Tibial nerve (tissue), 4 donors: ENCODE results near the gene CA9. TPM values are rescaled to one million over a fixed set of nuclear protein-coding genes. Genes with fewer than 3 reads are reported as not detected.
A peak's percentile ranks its signal among the peaks of the same experiment; 100 is the strongest.

Experiments used
- DNase-seq, 2 donors: peaks; one replicate each; pipeline ENCODE4 v3.0.0-alpha.2; 2019; ENCODE audit warnings: low spot score in 2 of 2
- H3K27ac ChIP-seq, 4 donors: fragments of 200-600 bp; sonication (generic) in 3 of 4; one replicate each; pipeline ENCODE4 v1.5.1; 2017 to 2019; ENCODE audit warnings: mild to moderate bottlenecking in 1 of 4
- H3K27me3 ChIP-seq, 2 donors: fragments of 200-600 bp; sonication (generic) in 1 of 2; one replicate each; pipeline versions ENCODE4 v1.5.1 to v1.6.0; 2017 to 2019
- H3K36me3 ChIP-seq, 3 donors: fragments of 200-600 bp; sonication (generic); one replicate each; pipeline ENCODE4 v1.5.1; 2018 to 2019
- H3K4me1 ChIP-seq, 4 donors: fragments of 200-600 bp; sonication (generic) in 3 of 4; one replicate each; pipeline ENCODE4 v1.5.1; 2017 to 2019
- H3K4me3 ChIP-seq, 4 donors: fragments of 200-600 bp; sonication (generic) in 3 of 4; one replicate each; pipeline ENCODE4 v1.5.1; 2017 to 2019; ENCODE audit warnings: mild to moderate bottlenecking in 1 of 4, moderate library complexity in 1 of 4
- H3K9me3 ChIP-seq, 4 donors: fragments of 200-600 bp; sonication (generic) in 3 of 4; one replicate each; pipeline ENCODE4 v1.5.1; 2017 to 2019
- EP300 ChIP-seq, 2 donors: sonication (generic); formaldehyde crosslinking; IDR thresholded peaks; one replicate each; pipeline ENCODE4 v1.6.1; 2017; ENCODE audit warnings: antibody characterized with exemption in 2 of 2, mild to moderate bottlenecking in 1 of 2
- POLR2A ChIP-seq, 2 donors: fragments of 450-650 bp; IDR thresholded peaks; one replicate each; pipeline ENCODE4 v1.6.1; 2017; ENCODE audit warnings: antibody characterized with exemption in 2 of 2, mild to moderate bottlenecking in 2 of 2, moderate library complexity in 2 of 2
- WGBS, 2 donors: methylation state at CpG; one replicate each; pipeline ENCODE4 v1.1.5; 2018; 5-methylcytosine and 5-hydroxymethylcytosine counted together
- total RNA-seq, 4 donors: library from RNA; depleted of rRNA; stranded (reverse); fragments of >200 nt; gene quantifications; one replicate each; pipeline ENCODE4 v1.1.0, GENCODE V29; 2016
- TF ChIP-seq, protein P1 (sequence below), 5 experiments: fragments of 200-600 bp in 3 of 5; fragments of 450-650 bp in 2 of 5; sonication (generic) in 3 of 5; IDR thresholded peaks; one replicate each; pipeline ENCODE4 v1.5.1; 2016 to 2019; ENCODE audit warnings: antibody characterized with exemption in 5 of 5, mild to moderate bottlenecking in 3 of 5, moderate library complexity in 2 of 5

CA9 gene
- total RNA-seq, 4 donors from 2014 or later = 0.84 TPM; not detected in 3

DNA sequence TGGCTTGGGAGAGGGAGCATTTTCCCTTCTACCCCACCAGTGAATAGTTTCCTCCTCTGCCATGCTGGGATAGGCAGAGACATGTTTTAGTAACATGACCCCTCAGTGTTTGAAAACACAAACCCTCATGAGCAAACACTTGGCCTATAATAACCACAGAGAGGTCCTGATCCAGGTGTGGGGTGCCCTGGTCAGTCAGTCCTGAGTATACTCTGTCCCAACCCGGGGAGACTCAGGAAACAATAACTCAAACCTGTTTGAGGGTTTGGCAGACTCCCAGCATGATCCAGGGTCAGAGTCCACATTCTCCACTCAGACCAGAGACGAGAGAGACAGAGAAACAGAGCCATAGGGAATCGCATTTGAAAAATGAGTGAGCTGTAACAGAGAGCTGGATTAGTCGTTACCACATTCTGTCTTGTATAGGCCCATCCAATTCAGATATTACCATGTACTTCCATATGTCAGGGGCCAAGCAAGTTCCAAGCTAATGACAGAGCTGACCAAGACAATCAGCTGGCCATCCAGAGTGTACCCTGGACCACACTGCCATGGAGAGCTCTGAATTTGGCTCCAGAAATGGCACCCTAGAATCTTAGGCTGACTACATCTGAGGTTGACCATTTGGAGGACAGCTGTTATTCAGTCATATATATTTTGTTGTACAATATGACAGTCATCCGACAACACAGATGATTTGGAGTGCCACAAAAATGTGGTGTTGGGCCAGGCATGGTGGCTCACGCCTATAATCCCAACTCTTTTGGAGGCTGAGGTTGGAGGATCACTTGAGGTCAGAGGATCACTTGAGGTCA is 4.2 kb upstream of the CA9 start:
- H3K4me3 ChIP-seq = no peak overlapping the region
- no peak overlapping the region for H3K27ac ChIP-seq
- TF ChIP-seq POLR2A (IDR thresholded peaks at IDR 0.05) (no peak), EP300 (IDR thresholded peaks at IDR 0.05) (no peak)
- TF ChIP-seq, protein P1, sequence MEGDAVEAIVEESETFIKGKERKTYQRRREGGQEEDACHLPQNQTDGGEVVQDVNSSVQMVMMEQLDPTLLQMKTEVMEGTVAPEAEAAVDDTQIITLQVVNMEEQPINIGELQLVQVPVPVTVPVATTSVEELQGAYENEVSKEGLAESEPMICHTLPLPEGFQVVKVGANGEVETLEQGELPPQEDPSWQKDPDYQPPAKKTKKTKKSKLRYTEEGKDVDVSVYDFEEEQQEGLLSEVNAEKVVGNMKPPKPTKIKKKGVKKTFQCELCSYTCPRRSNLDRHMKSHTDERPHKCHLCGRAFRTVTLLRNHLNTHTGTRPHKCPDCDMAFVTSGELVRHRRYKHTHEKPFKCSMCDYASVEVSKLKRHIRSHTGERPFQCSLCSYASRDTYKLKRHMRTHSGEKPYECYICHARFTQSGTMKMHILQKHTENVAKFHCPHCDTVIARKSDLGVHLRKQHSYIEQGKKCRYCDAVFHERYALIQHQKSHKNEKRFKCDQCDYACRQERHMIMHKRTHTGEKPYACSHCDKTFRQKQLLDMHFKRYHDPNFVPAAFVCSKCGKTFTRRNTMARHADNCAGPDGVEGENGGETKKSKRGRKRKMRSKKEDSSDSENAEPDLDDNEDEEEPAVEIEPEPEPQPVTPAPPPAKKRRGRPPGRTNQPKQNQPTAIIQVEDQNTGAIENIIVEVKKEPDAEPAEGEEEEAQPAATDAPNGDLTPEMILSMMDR (IDR thresholded peaks at IDR 0.05) = no peak
- H3K27me3 ChIP-seq = no peaks in the 10 kb centered on the region
- WGBS, 2 donors = 46 to 51% methylated on average over 6 of the region's 6 CpGs
- H3K36me3 ChIP-seq = no peaks in the 10 kb centered on the region
- no peak for DNase-seq
- H3K4me1 ChIP-seq = peaks cover 0 to 12% (median 0%) of the 10 kb centered on the region in 4 donors
- no peaks in the 10 kb centered on the region for H3K9me3 ChIP-seq

DNA sequence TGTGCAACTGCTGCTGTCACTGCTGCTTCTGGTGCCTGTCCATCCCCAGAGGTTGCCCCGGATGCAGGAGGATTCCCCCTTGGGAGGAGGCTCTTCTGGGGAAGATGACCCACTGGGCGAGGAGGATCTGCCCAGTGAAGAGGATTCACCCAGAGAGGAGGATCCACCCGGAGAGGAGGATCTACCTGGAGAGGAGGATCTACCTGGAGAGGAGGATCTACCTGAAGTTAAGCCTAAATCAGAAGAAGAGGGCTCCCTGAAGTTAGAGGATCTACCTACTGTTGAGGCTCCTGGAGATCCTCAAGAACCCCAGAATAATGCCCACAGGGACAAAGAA is 265 bp downstream of the CA9 start:
- Histone ChIP-seq H3K27me3 (no peaks in the 10 kb centered on the region), H3K9me3 (no peaks in the 10 kb centered on the region), H3K36me3 (no peaks in the 10 kb centered on the region), H3K4me3 (no peak overlapping the region), H3K4me1 (peaks cover 0 to 16% (median 10%) of the 10 kb centered on the region in 4 donors), H3K27ac (no peak overlapping the region)
- no peak for DNase-seq
- WGBS, 2 donors = 65 to 96% methylated on average over 3 of the region's 3 CpGs
- TF ChIP-seq, protein P1 (IDR thresholded peaks at IDR 0.05) = no peak
- TF ChIP-seq EP300 (IDR thresholded peaks at IDR 0.05) = no peak
- no peak for TF ChIP-seq POLR2A (IDR thresholded peaks at IDR 0.05)

DNA sequence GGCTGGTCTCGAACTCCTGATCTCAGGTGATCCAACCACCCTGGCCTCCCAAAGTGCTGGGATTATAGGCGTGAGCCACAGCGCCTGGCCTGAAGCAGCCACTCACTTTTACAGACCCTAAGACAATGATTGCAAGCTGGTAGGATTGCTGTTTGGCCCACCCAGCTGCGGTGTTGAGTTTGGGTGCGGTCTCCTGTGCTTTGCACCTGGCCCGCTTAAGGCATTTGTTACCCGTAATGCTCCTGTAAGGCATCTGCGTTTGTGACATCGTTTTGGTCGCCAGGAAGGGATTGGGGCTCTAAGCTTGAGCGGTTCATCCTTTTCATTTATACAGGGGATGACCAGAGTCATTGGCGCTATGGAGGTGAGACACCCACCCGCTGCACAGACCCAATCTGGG is 1.5 kb downstream of the CA9 start:
- WGBS, 2 donors = 41 to 48% methylated on average over 13 of the region's 13 CpGs

DNA sequence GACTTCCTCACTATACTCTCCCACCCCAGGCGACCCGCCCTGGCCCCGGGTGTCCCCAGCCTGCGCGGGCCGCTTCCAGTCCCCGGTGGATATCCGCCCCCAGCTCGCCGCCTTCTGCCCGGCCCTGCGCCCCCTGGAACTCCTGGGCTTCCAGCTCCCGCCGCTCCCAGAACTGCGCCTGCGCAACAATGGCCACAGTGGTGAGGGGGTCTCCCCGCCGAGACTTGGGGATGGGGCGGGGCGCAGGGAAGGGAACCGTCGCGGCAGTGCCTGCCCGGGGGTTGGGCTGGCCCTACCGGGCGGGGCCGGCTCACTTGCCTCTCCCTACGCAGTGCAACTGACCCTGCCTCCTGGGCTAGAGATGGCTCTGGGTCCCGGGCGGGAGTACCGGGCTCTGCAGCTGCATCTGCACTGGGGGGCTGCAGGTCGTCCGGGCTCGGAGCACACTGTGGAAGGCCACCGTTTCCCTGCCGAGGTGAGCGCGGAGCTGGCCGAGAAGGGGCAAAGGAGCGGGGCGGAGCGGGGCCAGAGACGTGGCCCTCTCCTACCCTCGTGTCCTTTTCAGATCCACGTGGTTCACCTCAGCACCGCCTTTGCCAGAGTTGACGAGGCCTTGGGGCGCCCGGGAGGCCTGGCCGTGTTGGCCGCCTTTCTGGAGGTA is 2.1 kb downstream of the CA9 start:
- no peaks in the 10 kb centered on the region for H3K27me3 ChIP-seq
- peaks cover 0 to 16% (median 10%) of the 10 kb centered on the region in 4 donors for H3K4me1 ChIP-seq
- WGBS, 2 donors = 3 to 15% methylated on average over 13 to 38 of the region's 51 CpGs
- TF ChIP-seq POLR2A (IDR thresholded peaks at IDR 0.05) (no peak), EP300 (IDR thresholded peaks at IDR 0.05) (no peak)
- TF ChIP-seq, protein P1 (IDR thresholded peaks at IDR 0.05) = no peak
- H3K9me3 ChIP-seq = no peaks in the 10 kb centered on the region
- H3K4me3 ChIP-seq = peak overlapping the region; percentile 26 to 62 (median 48)
- no peak for DNase-seq
- no peaks in the 10 kb centered on the region for H3K36me3 ChIP-seq
- H3K27ac ChIP-seq = peak overlapping the region in 2 of 4 donors; percentile 47 to 52

More for the DNA sequence above, 1.5 kb downstream of the CA9 start:
- Histone ChIP-seq H3K4me3 (peak overlapping the region; percentile 26 to 62 (median 48)), H3K36me3 (no peaks in the 10 kb centered on the region), H3K27me3 (no peaks in the 10 kb centered on the region), H3K4me1 (peaks cover 0 to 16% (median 10%) of the 10 kb centered on the region in 4 donors), H3K27ac (peak overlapping the region in 1 of 4 donors; percentile 47), H3K9me3 (no peaks in the 10 kb centered on the region)
- TF ChIP-seq POLR2A (IDR thresholded peaks at IDR 0.05) (no peak), EP300 (IDR thresholded peaks at IDR 0.05) (no peak)
- TF ChIP-seq, protein P1 (IDR thresholded peaks at IDR 0.05) = no peak
- no peak for DNase-seq

DNA sequence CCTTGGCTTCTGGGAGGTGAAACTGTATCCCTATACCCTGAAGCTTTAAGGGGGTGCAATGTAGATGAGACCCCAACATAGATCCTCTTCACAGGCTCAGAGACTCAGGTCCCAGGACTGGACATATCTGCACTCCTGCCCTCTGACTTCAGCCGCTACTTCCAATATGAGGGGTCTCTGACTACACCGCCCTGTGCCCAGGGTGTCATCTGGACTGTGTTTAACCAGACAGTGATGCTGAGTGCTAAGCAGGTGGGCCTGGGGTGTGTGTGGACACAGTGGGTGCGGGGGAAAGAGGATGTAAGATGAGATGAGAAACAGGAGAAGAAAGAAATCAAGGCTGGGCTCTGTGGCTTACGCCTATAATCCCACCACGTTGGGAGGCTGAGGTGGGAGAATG is 5.4 kb downstream of the CA9 start:
- Histone ChIP-seq H3K4me1 (peaks cover 0 to 16% (median 10%) of the 10 kb centered on the region in 4 donors), H3K4me3 (no peak overlapping the region), H3K36me3 (peaks cover 0 to 26% (median 0%) of the 10 kb centered on the region in 3 donors), H3K27ac (no peak overlapping the region), H3K27me3 (no peaks in the 10 kb centered on the region), H3K9me3 (no peaks in the 10 kb centered on the region)
- TF ChIP-seq POLR2A (IDR thresholded peaks at IDR 0.05) (no peak), EP300 (IDR thresholded peaks at IDR 0.05) (no peak)
- TF ChIP-seq, protein P1 (IDR thresholded peaks at IDR 0.05) = no peak
- no peak for DNase-seq
- 90 to 92% methylated on average over 5 of the region's 5 CpGs for WGBS, 2 donors
